Measurements from ENCODE around the gene MIOX.

GRCh38 chr22:50527921-50528681, 41.4 kb downstream of the MIOX start:
- no peak for TF ChIP-seq POLR2A (IDR thresholded peaks at IDR 0.05)
- no peak for TF ChIP-seq CTCF (IDR thresholded peaks at IDR 0.05)

Measured in lower leg skin (tissue), 3 donors.